GM18511 (cell line): ENCODE data around the gene EHMT1.

ENCODE experiments used
- ATAC-seq: cut with Tn5 transposase; IDR thresholded peaks from one replicate; pipeline ENCODE4 v1.9.1; 2021; ENCODE audit warnings: mild to moderate bottlenecking, moderate library complexity; ENCODE audit not compliant: unreplicated experiment

EHMT1 gene

GRCh38 chr9:137643921-137644320 lies 25.1 kb downstream of the EHMT1 start:
- no peak for ATAC-seq

GRCh38 chr9:137645211-137645610 lies 26.4 kb downstream of the EHMT1 start:
- no peak for ATAC-seq

DNA sequence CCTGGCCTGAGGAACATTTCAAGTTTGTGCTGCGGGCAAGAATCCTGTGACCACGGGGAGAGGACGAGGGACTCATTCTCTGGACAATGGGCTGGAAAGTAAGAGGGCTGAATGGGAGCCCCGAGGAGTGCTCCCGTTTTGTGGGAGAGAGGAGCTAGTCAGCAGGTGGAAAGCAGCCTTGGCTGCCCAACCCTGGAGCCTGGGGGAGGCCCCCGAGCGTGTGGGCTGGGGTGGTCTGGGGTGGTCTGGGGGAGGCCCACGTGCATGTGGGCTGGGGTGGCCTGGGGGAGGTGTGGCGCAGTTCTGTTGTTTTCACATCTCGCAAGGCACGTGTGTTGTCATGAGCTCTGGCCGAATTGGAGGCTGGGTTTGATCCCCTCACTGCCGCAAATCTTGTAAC lies 27.5 kb downstream of the EHMT1 start:
- ATAC-seq: no peak

GRCh38 chr9:137647096-137647714 lies 28.4 kb downstream of the EHMT1 start:
- no peak for ATAC-seq

GRCh38 chr9:137648396-137648795 lies 29.6 kb downstream of the EHMT1 start:
- ATAC-seq: no peak

- ATAC-seq: no peak
Observed at GRCh38 chr9:137649553-137649952, 30.7 kb downstream of the EHMT1 start.

- no peak for ATAC-seq
Observed at GRCh38 chr9:137650259-137650658, 31.5 kb downstream of the EHMT1 start.

GRCh38 chr9:137650779-137651178 lies 32.0 kb downstream of the EHMT1 start:
- no peak for ATAC-seq

GRCh38 chr9:137656416-137656815 lies 37.6 kb downstream of the EHMT1 start:
- no peak for ATAC-seq

DNA sequence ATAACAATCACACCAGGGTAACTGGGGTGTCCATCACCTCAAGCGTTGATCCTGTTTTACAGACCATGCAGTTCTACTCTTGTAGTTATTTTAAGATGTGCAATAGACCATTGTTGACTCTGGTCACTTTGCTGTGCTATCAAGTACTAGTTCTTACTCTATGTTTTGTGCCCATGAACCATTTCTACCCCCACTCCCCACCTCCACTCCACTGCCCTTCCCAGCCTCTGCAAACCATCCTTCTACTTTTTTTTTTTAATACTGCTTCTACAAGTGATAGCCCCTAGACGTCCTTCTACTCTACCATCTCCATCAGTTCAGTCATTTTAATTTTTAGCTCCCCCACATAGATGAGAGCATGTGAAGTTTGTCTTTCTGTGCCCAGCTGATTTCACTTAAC lies 38.8 kb downstream of the EHMT1 start:
- no peak for ATAC-seq

GRCh38 chr9:137658781-137659180 lies 40.0 kb downstream of the EHMT1 start:
- ATAC-seq: no peak

DNA sequence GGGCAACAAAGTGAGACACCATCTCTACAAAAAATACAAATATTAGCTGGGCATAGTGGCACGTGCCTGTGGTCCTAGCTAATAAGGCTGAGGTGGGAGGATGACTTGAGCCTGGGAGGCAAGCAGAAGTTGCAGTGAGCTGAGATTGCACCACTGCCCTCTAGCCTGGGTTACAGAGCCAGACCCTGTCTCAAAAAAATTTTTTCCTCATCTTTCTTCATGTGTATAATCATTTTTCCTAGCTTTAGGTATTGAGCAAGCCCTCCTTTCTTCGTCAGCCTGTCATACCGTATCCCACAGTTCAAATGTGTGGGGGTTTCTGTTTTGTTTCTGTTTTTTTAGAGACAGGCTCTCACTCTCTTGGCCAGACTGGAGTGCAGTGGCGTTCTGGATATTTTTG lies 41.3 kb downstream of the EHMT1 start:
- no peak for ATAC-seq

GRCh38 chr9:137663584-137663983 lies 44.8 kb downstream of the EHMT1 start:
- ATAC-seq: no peak

- ATAC-seq: no peak
Observed at GRCh38 chr9:137664676-137665075, 45.9 kb downstream of the EHMT1 start.

DNA sequence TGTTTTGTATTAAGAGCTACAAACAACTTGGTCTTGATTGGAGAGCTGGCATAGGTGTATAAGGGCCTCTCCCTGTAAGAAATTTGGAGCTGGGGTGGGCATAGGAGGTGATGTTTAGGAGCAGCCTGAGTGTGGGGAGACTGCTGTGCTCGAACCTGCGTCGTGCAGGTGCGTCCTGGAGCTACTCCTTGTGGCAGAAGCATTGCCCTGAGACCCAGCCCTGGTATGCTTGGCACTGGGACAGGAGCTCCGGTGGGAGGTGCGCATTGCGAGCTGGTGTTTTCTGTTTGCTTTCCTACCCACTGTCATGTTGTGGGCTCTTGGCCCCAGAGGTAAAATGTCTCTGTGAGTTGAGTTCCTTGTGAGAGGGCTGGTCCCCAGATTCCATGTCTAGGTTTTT lies 46.4 kb downstream of the EHMT1 start:
- ATAC-seq: no peak

GRCh38 chr9:137665697-137666512 lies 47.1 kb downstream of the EHMT1 start:
- no peak for ATAC-seq

- ATAC-seq: no peak
Observed at GRCh38 chr9:137666513-137666822, 47.7 kb downstream of the EHMT1 start.

- no peak for ATAC-seq
Observed at GRCh38 chr9:137666955-137667670, 48.3 kb downstream of the EHMT1 start.

DNA sequence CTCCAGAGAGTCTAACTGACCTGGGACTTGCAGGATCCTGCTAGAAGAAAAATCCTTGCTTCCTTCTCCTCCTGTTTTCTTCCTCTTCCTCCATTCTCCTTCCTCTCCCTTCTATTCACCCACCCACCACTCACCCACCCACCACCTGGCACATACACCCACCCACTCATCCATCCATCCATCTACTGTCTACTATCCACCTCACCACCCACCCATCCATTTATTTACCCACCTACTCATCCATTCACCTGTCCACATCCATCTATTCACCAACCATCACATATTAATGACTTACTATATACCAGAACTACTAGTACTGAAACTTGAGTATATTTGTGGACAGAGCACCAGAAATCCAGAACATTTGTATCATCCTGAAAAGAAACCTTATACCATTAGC lies 49.4 kb downstream of the EHMT1 start:
- no peak for ATAC-seq

DNA sequence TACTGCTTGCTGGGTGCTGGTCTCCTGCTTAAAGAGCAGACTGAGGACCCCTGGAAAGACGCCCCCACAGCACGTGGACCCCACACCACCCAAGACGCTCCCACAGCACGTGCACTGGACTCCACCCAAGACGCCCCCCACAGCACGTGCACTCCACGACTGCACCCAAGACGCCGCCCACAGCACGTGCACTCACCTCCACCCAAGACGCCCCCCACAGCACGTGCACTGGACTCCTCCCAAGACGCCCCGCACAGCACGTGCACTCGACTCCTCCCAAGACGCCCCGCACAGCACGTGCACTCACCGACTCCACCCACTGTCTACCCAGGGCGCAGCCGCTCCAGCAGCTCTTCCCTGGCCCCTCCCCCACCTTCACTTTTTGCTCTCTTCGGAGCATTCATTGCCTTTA lies 50.5 kb downstream of the EHMT1 start:
- ATAC-seq: no peak

DNA sequence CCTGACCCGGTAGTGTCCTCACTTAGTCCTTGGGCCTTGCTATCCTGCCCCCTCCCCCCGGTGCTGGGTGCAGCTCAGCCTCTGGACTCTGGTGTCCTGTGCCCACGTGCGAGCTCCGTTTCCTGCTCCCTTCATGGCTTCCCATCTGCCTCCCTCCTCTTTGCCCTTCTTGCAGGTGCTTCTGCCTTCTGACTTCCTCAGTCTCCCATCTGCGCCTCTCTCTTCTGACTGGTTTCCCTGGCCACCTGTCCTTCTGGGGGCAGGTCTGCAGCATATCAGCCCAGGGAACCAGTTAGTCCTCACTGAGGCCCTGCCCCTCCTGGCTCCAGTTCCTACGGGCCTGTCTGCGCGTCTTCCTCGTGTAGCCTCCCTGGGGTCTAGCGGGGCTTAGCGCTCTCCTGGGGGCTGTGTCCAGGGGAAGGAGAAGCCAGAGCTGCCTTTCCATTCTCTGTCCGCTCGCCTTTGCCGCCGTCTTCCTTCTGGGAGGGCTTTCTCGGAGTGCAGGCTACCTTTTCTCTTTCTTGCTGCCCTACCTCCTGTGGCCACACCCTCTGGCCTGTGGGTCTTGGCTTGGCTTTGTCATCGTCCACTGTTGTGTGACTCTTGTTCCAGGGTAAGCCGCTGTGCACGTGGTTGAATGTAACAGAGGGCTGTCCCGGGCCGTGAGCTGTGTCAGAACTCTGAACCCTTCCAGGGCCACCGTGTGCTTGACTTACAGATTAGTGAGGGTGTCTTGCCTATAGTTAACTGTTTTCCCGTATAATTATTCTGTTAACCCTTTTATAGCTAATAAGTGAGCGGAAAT lies 51.8 kb downstream of the EHMT1 start:
- ATAC-seq: no peak
